CD14-positive monocyte (primary cell): ENCODE measurements around the gene FRAS1. TPM values are rescaled to one million over a fixed set of nuclear protein-coding genes. Genes with fewer than 3 reads are reported as not detected.

Experiments
- DNase-seq, 3 donors: peaks; one replicate each; pipeline ENCODE4 v3.0.0-alpha.2; 2011 to 2022
- H2AFZ ChIP-seq: 2 replicates; pipeline ENCODE4 v1.6.0; 2012; ENCODE audit warnings: mild to moderate bottlenecking, low read depth, low read length, inconsistent platforms; ENCODE audit not compliant: insufficient read depth, poor library complexity, severe bottlenecking
- H3K27ac ChIP-seq, 2 donors: 1 replicate in 1 of 2; 2 replicates in 1 of 2; pipeline ENCODE4 v1.5.1; 2012 to 2013; ENCODE audit warnings: low read length in 2 of 2, control low read depth in 1 of 2, inconsistent platforms in 1 of 2, low read depth in 1 of 2, mild to moderate bottlenecking in 1 of 2
- H3K27me3 ChIP-seq, 2 donors: one replicate each; pipeline versions ENCODE4 v1.6.0 to v1.6.1; 2011 to 2013; ENCODE audit warnings: low read length in 2 of 2; ENCODE audit not compliant: control insufficient read depth in 2 of 2, insufficient read depth in 2 of 2
- H3K36me3 ChIP-seq, 2 donors: replicated peaks in 1 of 2; 1 replicate in 1 of 2; 2 replicates in 1 of 2; pipeline versions ENCODE4 v1.5.1 to v1.6.1; 2012 to 2013; ENCODE audit warnings: low read length in 2 of 2, control low read depth in 1 of 2, inconsistent platforms in 1 of 2, mild to moderate bottlenecking in 1 of 2; ENCODE audit not compliant: insufficient read depth in 2 of 2, control insufficient read depth in 1 of 2
- H3K4me1 ChIP-seq, 2 donors: 1 replicate in 1 of 2; 2 replicates in 1 of 2; pipeline versions ENCODE4 v1.5.1 to v1.6.1; 2012 to 2013; ENCODE audit warnings: low read length in 2 of 2, control low read depth in 1 of 2, inconsistent platforms in 1 of 2, mild to moderate bottlenecking in 1 of 2, moderate library complexity in 1 of 2; ENCODE audit not compliant: insufficient read depth in 2 of 2, control insufficient read depth in 1 of 2
- H3K4me2 ChIP-seq: replicated peaks from 2 replicates; pipeline ENCODE3; 2012; ENCODE audit warnings: low read length, moderate library complexity, mild to moderate bottlenecking; ENCODE audit not compliant: poor library complexity, severe bottlenecking; ENCODE audit errors: extremely low read depth
- H3K4me3 ChIP-seq, 3 experiments: fragments of 200-600 bp in 1 of 3; sonication (generic) in 1 of 3; replicated peaks in 1 of 3; 1 replicate in 2 of 3; 2 replicates in 1 of 3; pipeline ENCODE4 v1.5.1; 2011 to 2013; ENCODE audit warnings: low read length in 3 of 3, mild to moderate bottlenecking in 3 of 3, control low read depth in 2 of 3, low read depth in 2 of 3, inconsistent platforms in 1 of 3, moderate library complexity in 1 of 3
- H3K79me2 ChIP-seq: 2 replicates; pipeline ENCODE4 v1.6.0; 2012; ENCODE audit warnings: mild to moderate bottlenecking, control low read depth, inconsistent platforms, low read length, moderate library complexity; ENCODE audit not compliant: insufficient read depth
- H3K9ac ChIP-seq: 2 replicates; pipeline ENCODE4 v1.6.0; 2017; ENCODE audit warnings: low read length, mild to moderate bottlenecking; ENCODE audit not compliant: insufficient read depth, poor library complexity, severe bottlenecking
- H3K9me3 ChIP-seq, 2 donors: replicated peaks in 1 of 2; 1 replicate in 1 of 2; 2 replicates in 1 of 2; pipeline versions ENCODE4 v1.5.1 to v1.6.1; 2012 to 2013; ENCODE audit warnings: low read length in 2 of 2, control low read depth in 1 of 2; ENCODE audit not compliant: control insufficient read depth in 1 of 2, insufficient read depth in 1 of 2
- H4K20me1 ChIP-seq: 2 replicates; pipeline ENCODE4 v1.6.0; 2012; ENCODE audit warnings: mild to moderate bottlenecking, low read length, control low read depth, moderate library complexity; ENCODE audit not compliant: insufficient read depth
- H3K27ac Mint-ChIP-seq, 7 donors: one replicate each; pipeline ENCODE4 v1.8.0; 2020; ENCODE audit warnings: mild to moderate bottlenecking in 7 of 7, mixed read lengths in 7 of 7, moderate library complexity in 6 of 7, inconsistent platforms in 2 of 7
- H3K27me3 Mint-ChIP-seq, 3 donors: one replicate each; pipeline ENCODE4 v1.8.0; 2021 to 2022; ENCODE audit warnings: low read depth in 3 of 3, mild to moderate bottlenecking in 3 of 3, mixed read lengths in 3 of 3, moderate library complexity in 3 of 3, inconsistent platforms in 1 of 3
- H3K36me3 Mint-ChIP-seq, 2 donors: one replicate each; pipeline ENCODE4 v1.8.0; 2020; ENCODE audit warnings: mixed read lengths in 2 of 2, inconsistent platforms in 1 of 2, mild to moderate bottlenecking in 1 of 2
- H3K4me1 Mint-ChIP-seq: one replicate; pipeline ENCODE4 v1.8.0; 2020; ENCODE audit warnings: mild to moderate bottlenecking, mixed read lengths
- H3K4me3 Mint-ChIP-seq, 2 donors: one replicate each; pipeline ENCODE4 v1.8.0; 2020; ENCODE audit warnings: mild to moderate bottlenecking in 2 of 2, mixed read lengths in 2 of 2, moderate library complexity in 1 of 2
- H3K9me3 Mint-ChIP-seq, 7 donors: one replicate each; pipeline ENCODE4 v1.8.0; 2020 to 2022; ENCODE audit warnings: mixed read lengths in 7 of 7, mild to moderate bottlenecking in 6 of 7, moderate library complexity in 6 of 7, inconsistent platforms in 2 of 7
- WGBS: methylation state at CpG from one replicate; pipeline ENCODE4 v1.1.5; 2013; ENCODE audit warnings: missing lambda C conversion rate; ENCODE audit not compliant: insufficient coverage; 5-methylcytosine and 5-hydroxymethylcytosine counted together
- intact Hi-C, 2 donors: fragments of 100-400 bp; cut with micrococcal nuclease; formaldehyde crosslinking; loops; one replicate each; pipeline versions ENCODE4 v1.15.0 to v1.15.1; 2023
- polyA plus RNA-seq, 3 donors: library from polyadenylated mRNA; depleted of rRNA in 1 of 3; unstranded in 2 of 3; stranded (reverse) in 1 of 3; fragments of 300-500 nt in 2 of 3; fragments of >200 nt in 1 of 3; fragmentation: Illumina TruSeq in 2 of 3; gene quantifications; 1 replicate in 2 of 3; 2 replicates in 1 of 3; pipeline ENCODE4 v1.2.3, GENCODE V29; 2012 to 2021
- TF ChIP-seq, protein P1 (sequence below): fragments of 200-600 bp; IDR thresholded peaks from one replicate; pipeline ENCODE4 v1.8.0; 2022; ENCODE audit warnings: antibody characterized with exemption, mild to moderate bottlenecking

Gene FRAS1
- polyA plus RNA-seq, 3 donors, result not detected

DNA sequence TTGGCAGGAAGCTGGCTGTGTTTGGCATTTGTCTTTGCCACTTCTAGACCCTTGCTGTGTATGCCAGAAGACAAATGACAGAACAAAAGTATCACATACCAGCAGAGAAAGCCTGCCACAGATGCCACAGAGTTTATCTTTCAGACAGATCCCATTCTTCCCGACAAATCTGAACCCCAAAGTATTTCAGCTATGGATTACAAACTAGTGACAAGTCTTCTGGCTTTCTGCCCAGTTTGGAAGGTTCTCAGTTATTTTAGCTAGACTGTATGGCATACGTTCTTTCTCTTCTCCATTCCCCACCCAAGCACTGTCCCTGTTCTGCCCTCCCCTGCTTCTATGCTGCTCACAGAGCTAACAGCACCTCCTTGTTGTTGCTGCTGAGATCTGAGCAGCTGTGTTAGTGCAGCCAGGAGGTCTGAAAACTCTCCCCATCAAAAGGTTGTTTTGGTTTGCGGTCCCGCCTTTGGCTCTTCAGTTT lies 236.7 kb downstream of the FRAS1 start:
- H3K4me1 Mint-ChIP-seq, result peaks cover 7% of the 10 kb centered on the region
- intact Hi-C loops, result no loop called here

DNA sequence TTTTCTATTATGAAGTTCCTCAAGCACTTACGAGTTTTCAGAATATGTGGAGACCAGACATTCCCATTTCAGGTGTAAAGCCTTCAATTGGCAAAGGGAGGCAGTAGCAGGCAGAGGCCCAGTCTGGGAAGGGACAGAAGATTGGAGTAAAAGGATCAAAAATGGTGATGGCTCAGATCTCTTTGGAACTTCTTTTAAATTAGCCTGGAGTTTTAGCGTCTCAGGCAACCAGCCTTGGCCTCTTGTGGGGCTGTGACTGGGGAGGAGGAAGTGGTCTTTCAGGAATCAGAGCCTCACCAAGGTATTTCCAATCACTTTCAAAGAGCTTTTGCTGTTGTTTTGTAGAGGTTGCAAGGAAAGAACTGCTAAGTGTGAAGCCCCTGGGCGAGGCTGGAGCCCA lies 239.1 kb downstream of the FRAS1 start:
- 83% methylated on average over 1 of the region's 3 CpGs for WGBS
- no peaks in the 10 kb centered on the region for H3K27me3 ChIP-seq
- peaks cover 7% of the 10 kb centered on the region for H3K4me1 Mint-ChIP-seq

More for the DNA sequence above, 236.7 kb downstream of the FRAS1 start:
- no peak overlapping the region for H3K4me2 ChIP-seq
- no peak overlapping the region for H3K27ac ChIP-seq
- H3K27me3 ChIP-seq, result no peaks in the 10 kb centered on the region
- H2AFZ ChIP-seq, result no peak overlapping the region
- WGBS, result 100% methylated on average over 2 of the region's 4 CpGs
- Mint-ChIP-seq H3K9me3 (no peaks in the 10 kb centered on the region), H3K36me3 (no peaks in the 10 kb centered on the region), H3K27ac (no peak overlapping the region), H3K27me3 (peaks cover 0 to 1% (median 0%) of the 10 kb centered on the region in 3 donors), H3K4me3 (no peak overlapping the region)
- H3K4me3 ChIP-seq, result no peak overlapping the region
- no peaks in the 10 kb centered on the region for H4K20me1 ChIP-seq
- no peaks in the 10 kb centered on the region for H3K4me1 ChIP-seq
- no peaks in the 10 kb centered on the region for H3K79me2 ChIP-seq
- TF ChIP-seq, protein P1, sequence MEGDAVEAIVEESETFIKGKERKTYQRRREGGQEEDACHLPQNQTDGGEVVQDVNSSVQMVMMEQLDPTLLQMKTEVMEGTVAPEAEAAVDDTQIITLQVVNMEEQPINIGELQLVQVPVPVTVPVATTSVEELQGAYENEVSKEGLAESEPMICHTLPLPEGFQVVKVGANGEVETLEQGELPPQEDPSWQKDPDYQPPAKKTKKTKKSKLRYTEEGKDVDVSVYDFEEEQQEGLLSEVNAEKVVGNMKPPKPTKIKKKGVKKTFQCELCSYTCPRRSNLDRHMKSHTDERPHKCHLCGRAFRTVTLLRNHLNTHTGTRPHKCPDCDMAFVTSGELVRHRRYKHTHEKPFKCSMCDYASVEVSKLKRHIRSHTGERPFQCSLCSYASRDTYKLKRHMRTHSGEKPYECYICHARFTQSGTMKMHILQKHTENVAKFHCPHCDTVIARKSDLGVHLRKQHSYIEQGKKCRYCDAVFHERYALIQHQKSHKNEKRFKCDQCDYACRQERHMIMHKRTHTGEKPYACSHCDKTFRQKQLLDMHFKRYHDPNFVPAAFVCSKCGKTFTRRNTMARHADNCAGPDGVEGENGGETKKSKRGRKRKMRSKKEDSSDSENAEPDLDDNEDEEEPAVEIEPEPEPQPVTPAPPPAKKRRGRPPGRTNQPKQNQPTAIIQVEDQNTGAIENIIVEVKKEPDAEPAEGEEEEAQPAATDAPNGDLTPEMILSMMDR, result no peak
- DNase-seq, result no peak
- H3K9ac ChIP-seq, result no peak overlapping the region
- no peaks in the 10 kb centered on the region for H3K9me3 ChIP-seq
- no peaks in the 10 kb centered on the region for H3K36me3 ChIP-seq

More for the DNA sequence above, 239.1 kb downstream of the FRAS1 start:
- TF ChIP-seq, protein P1, result no peak
- Mint-ChIP-seq H3K4me3 (no peak overlapping the region), H3K27ac (no peak overlapping the region), H3K27me3 (peaks cover 0 to 3% (median 0%) of the 10 kb centered on the region in 3 donors), H3K9me3 (peaks cover 0 to 2% (median 0%) of the 10 kb centered on the region in 7 donors), H3K36me3 (no peaks in the 10 kb centered on the region)
- no peak overlapping the region for H3K9ac ChIP-seq
- no peak overlapping the region for H2AFZ ChIP-seq
- DNase-seq, result no peak
- no peaks in the 10 kb centered on the region for H3K36me3 ChIP-seq
- H3K4me3 ChIP-seq, result no peak overlapping the region
- H3K27ac ChIP-seq, result no peak overlapping the region
- H3K9me3 ChIP-seq, result no peaks in the 10 kb centered on the region
- no peaks in the 10 kb centered on the region for H3K4me1 ChIP-seq
- H3K4me2 ChIP-seq, result no peak overlapping the region
- no peaks in the 10 kb centered on the region for H3K79me2 ChIP-seq
- H4K20me1 ChIP-seq, result no peaks in the 10 kb centered on the region
- intact Hi-C loops, result no loop called here
